Fibroblast of villous mesenchyme (primary cell): ENCODE data around the gene RUNDC1. TPM values are rescaled to one million over a fixed set of nuclear protein-coding genes. Genes with fewer than 3 reads are reported as not detected.
A peak's percentile ranks its signal among the peaks of the same experiment; 100 is the strongest.

ENCODE experiments used
- DNase-seq: peaks from one replicate; pipeline ENCODE4 v3.0.0-alpha.2; 2010; ENCODE audit warnings: low read depth
- H3K4me3 ChIP-seq: 2 replicates; pipeline ENCODE4 v1.5.1; 2011; ENCODE audit warnings: low read depth, mild to moderate bottlenecking, low read length
- total RNA-seq: library from RNA; depleted of rRNA; stranded (reverse); fragments of >200 nt; gene quantifications from 2 replicates; pipeline ENCODE4 v1.2.3, GENCODE V29; 2012
- TF ChIP-seq, protein P1 (sequence below): IDR thresholded peaks from 2 replicates; pipeline ENCODE4 v1.5.1; 2012; ENCODE audit warnings: low read depth, mild to moderate bottlenecking, low read length; ENCODE audit not compliant: insufficient read depth

Gene RUNDC1
- total RNA-seq, 1 donor: 11.2 TPM

DNA sequence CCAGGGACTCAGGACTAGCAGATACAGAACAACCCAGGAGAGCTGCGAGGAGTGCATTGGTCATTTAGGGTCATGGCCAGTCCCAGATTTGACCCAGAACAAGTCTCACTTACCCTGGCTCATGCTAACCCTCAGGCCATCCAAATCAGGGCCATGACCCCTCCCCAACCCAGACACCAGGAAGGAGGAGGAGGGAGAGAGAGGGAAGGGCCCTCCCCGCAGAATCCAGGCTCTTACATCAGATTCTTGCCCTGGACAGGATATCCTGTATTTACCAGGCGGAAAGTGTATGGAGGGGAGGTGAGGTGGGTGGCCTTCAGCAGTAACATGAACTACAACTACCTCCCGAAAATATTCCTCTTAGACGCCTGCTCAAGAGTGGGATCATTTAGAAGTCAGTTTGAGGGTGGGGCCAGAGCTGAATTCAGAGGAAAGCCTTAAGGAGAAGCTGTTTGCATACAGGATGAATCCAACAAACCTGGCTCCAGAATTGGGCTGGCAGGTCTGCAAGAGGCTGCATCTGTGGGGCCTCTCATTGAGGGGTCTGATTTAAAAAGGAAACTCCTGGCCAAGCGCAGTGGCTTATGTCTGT is 39.8 kb downstream of the RUNDC1 start:
- H3K4me3 ChIP-seq: peak overlapping the region; percentile 99
- TF ChIP-seq, protein P1, sequence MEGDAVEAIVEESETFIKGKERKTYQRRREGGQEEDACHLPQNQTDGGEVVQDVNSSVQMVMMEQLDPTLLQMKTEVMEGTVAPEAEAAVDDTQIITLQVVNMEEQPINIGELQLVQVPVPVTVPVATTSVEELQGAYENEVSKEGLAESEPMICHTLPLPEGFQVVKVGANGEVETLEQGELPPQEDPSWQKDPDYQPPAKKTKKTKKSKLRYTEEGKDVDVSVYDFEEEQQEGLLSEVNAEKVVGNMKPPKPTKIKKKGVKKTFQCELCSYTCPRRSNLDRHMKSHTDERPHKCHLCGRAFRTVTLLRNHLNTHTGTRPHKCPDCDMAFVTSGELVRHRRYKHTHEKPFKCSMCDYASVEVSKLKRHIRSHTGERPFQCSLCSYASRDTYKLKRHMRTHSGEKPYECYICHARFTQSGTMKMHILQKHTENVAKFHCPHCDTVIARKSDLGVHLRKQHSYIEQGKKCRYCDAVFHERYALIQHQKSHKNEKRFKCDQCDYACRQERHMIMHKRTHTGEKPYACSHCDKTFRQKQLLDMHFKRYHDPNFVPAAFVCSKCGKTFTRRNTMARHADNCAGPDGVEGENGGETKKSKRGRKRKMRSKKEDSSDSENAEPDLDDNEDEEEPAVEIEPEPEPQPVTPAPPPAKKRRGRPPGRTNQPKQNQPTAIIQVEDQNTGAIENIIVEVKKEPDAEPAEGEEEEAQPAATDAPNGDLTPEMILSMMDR: no peak
- DNase-seq: peak; percentile 59

DNA sequence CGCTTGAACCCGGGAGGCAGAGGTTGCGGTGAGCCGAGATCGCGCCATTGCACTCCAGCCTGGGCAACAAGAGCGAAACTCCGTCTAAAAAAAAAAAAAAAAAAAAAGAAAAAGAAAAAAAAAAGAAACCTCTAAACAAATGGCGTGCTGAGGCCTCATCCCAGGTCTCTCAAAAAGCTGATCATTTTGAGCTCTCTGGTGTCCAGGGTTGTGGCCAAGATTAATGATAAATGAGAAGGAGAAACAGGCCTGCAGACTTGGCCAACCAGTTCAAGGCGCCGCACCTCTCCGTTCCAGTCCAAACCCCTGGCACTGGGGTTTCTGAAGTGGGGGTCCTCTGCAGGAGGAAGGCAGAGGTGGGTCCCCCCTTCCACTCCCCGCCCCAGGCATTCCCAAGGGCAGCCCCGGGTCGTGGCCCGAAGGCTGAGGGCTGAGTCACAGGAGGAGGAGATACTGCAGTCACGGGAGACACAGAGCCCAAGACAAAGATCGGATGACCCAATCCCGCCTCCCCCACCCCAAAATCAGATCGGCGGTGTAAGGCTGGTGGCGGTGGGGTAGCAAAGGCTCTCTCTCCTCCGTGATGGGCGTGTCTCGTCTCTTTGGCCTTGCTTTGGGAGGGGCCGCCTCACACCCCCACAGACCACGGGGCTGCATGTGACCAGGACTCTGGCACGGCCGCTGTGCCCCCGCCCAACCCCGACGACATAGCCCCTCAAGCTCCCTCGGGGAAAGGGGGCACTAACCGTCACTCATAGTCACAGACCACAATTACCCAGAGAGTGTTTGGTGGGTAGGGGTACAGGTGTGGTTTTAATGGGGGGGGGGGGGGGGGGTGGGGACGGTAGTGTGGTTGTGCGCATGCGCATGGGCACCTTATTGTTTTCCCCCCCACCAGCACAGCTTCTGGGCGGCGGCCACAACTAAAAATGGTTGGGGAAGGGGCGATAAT is 40.7 kb downstream of the RUNDC1 start:
- peak; percentile 83 for DNase-seq
- TF ChIP-seq, protein P1: no peak

DNA sequence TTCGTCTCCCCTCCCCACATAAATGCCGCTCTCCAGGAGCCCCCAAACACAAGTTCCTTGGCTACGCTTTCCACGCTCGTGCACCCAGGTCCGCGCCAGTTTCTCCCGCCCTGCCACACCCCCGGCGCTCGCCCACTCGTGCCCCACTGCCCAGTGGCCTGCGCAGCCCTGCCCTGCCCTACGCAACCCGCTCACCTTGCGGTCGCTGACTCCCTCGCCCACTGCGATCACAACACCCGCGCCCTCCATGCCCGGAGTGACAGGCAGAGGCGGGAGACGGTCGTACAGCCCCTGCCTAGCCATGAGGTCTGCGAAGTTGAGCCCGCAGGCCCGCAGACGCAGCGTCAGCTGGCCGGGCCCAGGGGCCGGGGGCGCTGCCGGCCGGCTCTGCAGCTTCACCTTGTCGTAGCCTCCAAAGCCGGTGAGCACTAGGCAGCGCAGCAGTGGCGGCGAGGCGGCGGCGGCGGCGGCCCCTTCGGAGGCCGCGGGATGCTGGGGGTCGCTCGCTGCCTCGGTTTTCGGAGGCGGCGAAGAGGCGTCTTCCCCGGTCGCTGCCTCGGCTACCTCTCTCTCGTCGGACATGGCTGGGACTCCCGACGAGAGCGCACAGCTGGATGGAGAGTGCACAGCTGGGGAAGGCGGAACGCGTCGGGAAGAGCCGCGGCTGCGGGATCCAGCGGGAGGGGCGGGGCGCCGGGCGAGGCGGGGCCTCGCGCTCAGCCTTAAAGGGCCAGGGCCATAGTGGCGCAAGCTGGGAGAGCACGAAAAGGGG is 41.6 kb downstream of the RUNDC1 start, which contains the start of gene VAT1:
VAT1 (minus strand) TSS at position 645 of the 772 bp plus-strand sequence; CDS start at position 582, 63 bp downstream.
- peak within 1 kb of the TSS; percentile 99 for H3K4me3 ChIP-seq
- TF ChIP-seq, protein P1: no peak
- DNase-seq: peak; percentile 80

More for the DNA sequence above, 40.7 kb downstream of the RUNDC1 start:
- H3K4me3 ChIP-seq: peak overlapping the region; percentile 99

DNA sequence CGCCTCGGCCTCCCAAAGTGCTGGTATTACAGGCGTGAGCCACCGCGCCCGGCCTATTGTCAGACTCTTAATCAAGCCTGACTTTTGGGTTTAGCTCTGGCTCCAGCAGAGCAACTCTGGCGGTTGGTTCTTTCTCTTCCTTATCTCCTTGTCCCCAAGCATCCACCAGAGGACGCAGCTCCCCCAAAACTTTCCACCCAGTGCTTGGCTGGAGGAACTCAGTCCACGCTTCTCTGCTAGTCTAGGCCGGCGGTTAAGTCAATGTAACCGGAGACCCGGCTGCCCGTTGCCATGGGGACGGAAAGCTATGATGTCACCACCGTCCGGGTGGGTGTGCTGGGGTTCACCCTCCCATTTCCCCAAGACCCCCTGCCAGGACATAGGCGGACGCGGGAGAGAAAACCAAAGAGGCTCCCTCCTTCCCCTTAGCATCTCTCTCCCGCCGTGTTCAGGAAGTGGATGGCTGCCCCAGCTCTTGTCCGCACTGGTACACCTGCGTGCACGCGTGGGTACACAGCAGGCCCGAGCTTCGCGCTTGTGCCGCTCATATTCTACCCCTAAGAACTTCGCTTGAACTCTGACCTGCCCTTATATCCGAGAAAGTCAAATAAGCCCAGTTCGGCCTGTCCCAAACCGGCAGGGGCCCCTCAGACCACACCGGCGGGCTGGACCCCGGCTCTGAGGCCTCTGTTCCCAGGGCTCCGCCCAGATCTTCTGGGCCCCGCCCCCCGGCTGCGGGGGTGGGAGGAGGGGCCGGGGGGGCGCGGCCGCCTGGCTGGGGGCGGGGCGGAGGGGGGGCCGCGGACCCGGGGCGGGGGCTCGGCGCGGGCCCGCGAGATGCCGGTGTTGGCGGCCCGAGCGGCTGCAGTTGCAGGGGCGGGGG is 44.3 kb downstream of the RUNDC1 start, which contains the start of gene RND2:
RND2 (plus strand) TSS at position 825 of the 883 bp plus-strand sequence. CDS start 117 bp downstream, outside the sequence.
- TF ChIP-seq, protein P1: peak; percentile 82
- peak; percentile 96 for DNase-seq
- H3K4me3 ChIP-seq: peak within 1 kb of the TSS; percentile 66

DNA sequence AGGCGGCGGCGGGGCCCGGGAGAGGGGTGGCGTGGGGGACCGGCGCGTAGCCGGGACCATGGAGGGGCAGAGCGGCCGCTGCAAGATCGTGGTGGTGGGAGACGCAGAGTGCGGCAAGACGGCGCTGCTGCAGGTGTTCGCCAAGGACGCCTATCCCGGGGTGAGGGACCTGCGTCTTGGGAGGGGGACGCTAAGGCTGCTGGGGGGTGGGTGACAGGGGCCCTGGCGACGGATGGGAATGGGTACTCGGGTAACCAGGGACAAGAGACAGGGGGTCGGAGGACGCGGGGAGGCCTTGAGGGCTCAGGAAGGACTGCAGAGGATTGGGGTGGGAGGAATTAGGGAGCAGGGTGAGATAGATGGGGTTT is 44.9 kb downstream of the RUNDC1 start:
- TF ChIP-seq, protein P1: no peak
- no peak for DNase-seq
- peak overlapping the region; percentile 49 for H3K4me3 ChIP-seq
